ENCODE measurements around the gene ODC1. TPM values are rescaled to one million over a fixed set of nuclear protein-coding genes. Genes with fewer than 3 reads are reported as not detected.

The ODC1 gene
- total RNA-seq, 1 experiment from 2014 or later: 231 TPM

DNA sequence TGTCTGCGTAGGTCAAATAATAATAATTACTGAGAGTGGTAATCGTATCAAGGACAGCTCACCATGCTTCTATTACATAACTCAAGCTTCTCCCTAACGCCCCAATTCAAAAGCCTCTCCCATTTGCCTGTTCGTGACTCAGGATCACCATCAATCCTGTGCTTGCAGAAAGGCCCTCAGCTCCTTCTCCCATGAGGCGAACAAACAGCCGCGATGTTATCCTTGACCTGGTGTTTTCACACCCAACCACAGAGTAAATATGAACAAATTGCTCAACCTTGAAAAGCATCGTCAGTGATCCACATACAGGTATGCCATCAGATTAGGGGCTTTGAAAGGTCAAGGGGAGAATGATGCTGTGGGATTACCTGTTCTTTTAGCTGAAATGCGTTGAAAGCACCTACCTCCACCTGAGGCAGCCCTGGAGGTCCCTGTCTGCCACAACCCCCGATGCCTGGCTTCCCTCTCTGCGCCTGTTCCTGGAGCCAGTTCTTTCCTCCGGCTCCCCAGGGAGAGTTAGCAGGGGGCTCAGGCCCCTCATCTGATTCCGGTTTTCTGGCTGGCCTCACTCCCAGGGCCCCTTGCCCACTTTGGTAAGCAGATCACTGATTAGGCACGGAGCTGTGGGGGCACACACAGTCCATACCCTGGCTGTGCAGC is 39.1 kb upstream of the ODC1 start (continued):
- TF ChIP-seq, protein P1, sequence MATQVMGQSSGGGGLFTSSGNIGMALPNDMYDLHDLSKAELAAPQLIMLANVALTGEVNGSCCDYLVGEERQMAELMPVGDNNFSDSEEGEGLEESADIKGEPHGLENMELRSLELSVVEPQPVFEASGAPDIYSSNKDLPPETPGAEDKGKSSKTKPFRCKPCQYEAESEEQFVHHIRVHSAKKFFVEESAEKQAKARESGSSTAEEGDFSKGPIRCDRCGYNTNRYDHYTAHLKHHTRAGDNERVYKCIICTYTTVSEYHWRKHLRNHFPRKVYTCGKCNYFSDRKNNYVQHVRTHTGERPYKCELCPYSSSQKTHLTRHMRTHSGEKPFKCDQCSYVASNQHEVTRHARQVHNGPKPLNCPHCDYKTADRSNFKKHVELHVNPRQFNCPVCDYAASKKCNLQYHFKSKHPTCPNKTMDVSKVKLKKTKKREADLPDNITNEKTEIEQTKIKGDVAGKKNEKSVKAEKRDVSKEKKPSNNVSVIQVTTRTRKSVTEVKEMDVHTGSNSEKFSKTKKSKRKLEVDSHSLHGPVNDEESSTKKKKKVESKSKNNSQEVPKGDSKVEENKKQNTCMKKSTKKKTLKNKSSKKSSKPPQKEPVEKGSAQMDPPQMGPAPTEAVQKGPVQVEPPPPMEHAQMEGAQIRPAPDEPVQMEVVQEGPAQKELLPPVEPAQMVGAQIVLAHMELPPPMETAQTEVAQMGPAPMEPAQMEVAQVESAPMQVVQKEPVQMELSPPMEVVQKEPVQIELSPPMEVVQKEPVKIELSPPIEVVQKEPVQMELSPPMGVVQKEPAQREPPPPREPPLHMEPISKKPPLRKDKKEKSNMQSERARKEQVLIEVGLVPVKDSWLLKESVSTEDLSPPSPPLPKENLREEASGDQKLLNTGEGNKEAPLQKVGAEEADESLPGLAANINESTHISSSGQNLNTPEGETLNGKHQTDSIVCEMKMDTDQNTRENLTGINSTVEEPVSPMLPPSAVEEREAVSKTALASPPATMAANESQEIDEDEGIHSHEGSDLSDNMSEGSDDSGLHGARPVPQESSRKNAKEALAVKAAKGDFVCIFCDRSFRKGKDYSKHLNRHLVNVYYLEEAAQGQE (IDR thresholded peaks at IDR 0.05; ENCODE audit: low read depth): no peak
- TF ChIP-seq SIN3A (IDR thresholded peaks at IDR 0.05; ENCODE audit: low read depth) (no peak), YY1 (IDR thresholded peaks at IDR 0.05; ENCODE audit: extremely low read depth, insufficient replicate concordance, low read depth, low read length) (no peak), MAX (IDR thresholded peaks at IDR 0.05) (no peak), JUND (IDR thresholded peaks at IDR 0.05) (no peak)
- TF ChIP-seq, protein P2, sequence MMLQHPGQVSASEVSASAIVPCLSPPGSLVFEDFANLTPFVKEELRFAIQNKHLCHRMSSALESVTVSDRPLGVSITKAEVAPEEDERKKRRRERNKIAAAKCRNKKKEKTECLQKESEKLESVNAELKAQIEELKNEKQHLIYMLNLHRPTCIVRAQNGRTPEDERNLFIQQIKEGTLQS (IDR thresholded peaks at IDR 0.05): no peak

DNA sequence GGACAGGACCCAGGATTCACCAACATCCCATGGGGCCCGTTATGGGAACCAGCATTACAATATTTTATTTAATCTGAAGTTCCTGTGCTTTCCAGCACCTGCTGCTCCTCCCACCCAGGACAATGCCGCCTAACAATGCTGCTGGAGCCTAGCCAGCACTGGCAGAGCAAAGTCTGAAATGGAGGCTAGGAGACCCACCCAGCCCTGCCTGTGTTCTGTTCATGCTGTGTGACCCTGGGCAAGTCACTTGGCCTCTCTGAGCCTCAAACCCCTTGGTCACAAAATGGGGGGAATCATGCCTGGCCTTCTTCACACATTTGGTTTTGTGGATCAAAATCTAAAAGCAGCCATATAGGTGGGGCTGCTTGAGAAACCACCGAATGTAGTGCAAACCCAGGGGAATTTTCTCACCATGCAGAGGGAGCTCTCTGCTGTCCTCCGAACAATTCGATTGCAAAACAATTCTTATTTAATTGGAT is 38.5 kb upstream of the ODC1 start:
- H3K27ac ChIP-seq (ENCODE audit: low read depth, low read length): no peak overlapping the region
- POLR2A ChIA-PET: no interaction called here

More for the DNA sequence above, 38.5 kb upstream of the ODC1 start:
- Histone ChIP-seq H3K4me1 (ENCODE audit: control insufficient read depth in 1 of 2, insufficient read depth in 2 of 2, low read length in 2 of 2) (no peaks in the 10 kb centered on the region), H3K9me2 (ENCODE audit: insufficient read depth) (no peaks in the 10 kb centered on the region), H3K4me2 (ENCODE audit: low read length) (no peak overlapping the region), H3K36me3 (ENCODE audit: control insufficient read depth in 1 of 2, insufficient read depth in 2 of 2, low read length in 2 of 2) (no peaks in the 10 kb centered on the region), H3K9ac (ENCODE audit: low read length) (no peak overlapping the region), H4K20me1 (ENCODE audit: insufficient read depth) (no peaks in the 10 kb centered on the region), H3K79me2 (ENCODE audit: insufficient read depth, low read length) (no peaks in the 10 kb centered on the region), H3K9me3 (ENCODE audit: control insufficient read depth in 1 of 2, insufficient read depth in 1 of 2, low read depth in 1 of 2, low read length in 2 of 2) (no peaks in the 10 kb centered on the region), H3K27me3 (ENCODE audit: insufficient read depth, low read length) (peaks cover 52% of the 10 kb centered on the region), H3K4me3 (replicated peaks in 1 of 2; ENCODE audit: low read depth in 1 of 2, low read length in 2 of 2) (no peak overlapping the region), H2AFZ (ENCODE audit: low read depth, low read length, poor library complexity, severe bottlenecking) (no peak overlapping the region)
- no peak for ATAC-seq
- intact Hi-C loops (cut with micrococcal nuclease): no loop called here
- no TSS peak for BruUV-seq (replicated peaks)
- no peak for DNase-seq (ENCODE audit: low read depth, low spot score)
- no peak for TF ChIP-seq FOSL1 (IDR thresholded peaks at IDR 0.05; ENCODE audit: low read depth)
- no peak for TF ChIP-seq EGR1 (IDR thresholded peaks at IDR 0.05; ENCODE audit: low read depth)
- no peak for TF ChIP-seq MAX (IDR thresholded peaks at IDR 0.05)
- no peak for TF ChIP-seq EZH2phosphoT487 (IDR thresholded peaks at IDR 0.05; ENCODE audit: borderline replicate concordance)
- TF ChIP-seq POLR2A (IDR thresholded peaks at IDR 0.05; ENCODE audit: borderline replicate concordance, extremely low read depth, insufficient read depth, insufficient read length): no peak
- no peak for TF ChIP-seq EZH2 (IDR thresholded peaks at IDR 0.05)
- no peak for TF ChIP-seq ZFX (IDR thresholded peaks at IDR 0.05)
- TF ChIP-seq SP1 (IDR thresholded peaks at IDR 0.05; ENCODE audit: low read depth): no peak
- no peak for TF ChIP-seq SIN3A (IDR thresholded peaks at IDR 0.05; ENCODE audit: low read depth)
- TF ChIP-seq, protein P3, sequence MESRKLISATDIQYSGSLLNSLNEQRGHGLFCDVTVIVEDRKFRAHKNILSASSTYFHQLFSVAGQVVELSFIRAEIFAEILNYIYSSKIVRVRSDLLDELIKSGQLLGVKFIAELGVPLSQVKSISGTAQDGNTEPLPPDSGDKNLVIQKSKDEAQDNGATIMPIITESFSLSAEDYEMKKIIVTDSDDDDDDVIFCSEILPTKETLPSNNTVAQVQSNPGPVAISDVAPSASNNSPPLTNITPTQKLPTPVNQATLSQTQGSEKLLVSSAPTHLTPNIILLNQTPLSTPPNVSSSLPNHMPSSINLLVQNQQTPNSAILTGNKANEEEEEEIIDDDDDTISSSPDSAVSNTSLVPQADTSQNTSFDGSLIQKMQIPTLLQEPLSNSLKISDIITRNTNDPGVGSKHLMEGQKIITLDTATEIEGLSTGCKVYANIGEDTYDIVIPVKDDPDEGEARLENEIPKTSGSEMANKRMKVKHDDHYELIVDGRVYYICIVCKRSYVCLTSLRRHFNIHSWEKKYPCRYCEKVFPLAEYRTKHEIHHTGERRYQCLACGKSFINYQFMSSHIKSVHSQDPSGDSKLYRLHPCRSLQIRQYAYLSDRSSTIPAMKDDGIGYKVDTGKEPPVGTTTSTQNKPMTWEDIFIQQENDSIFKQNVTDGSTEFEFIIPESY (IDR thresholded peaks at IDR 0.05; ENCODE audit: extremely low read depth, insufficient replicate concordance, low read length): no peak
- TF ChIP-seq POLR2AphosphoS5 (IDR thresholded peaks at IDR 0.05; ENCODE audit: low read depth, low read length): no peak
- no peak for TF ChIP-seq CBX3 (IDR thresholded peaks at IDR 0.05; ENCODE audit: low read depth)
- TF ChIP-seq, protein P2 (IDR thresholded peaks at IDR 0.05): no peak
- no peak for TF ChIP-seq TCF7L2 (IDR thresholded peaks at IDR 0.05; ENCODE audit: borderline replicate concordance, extremely low read depth, insufficient read depth, insufficient read length)
- no peak for TF ChIP-seq ELF1 (IDR thresholded peaks at IDR 0.05; ENCODE audit: borderline replicate concordance, low read depth)
- TF ChIP-seq SRF (IDR thresholded peaks at IDR 0.05; ENCODE audit: low read depth): no peak
- TF ChIP-seq JUND (IDR thresholded peaks at IDR 0.05): no peak
- CTCF ChIA-PET: no interaction called here
- RAD21 ChIA-PET (ENCODE audit: low non-redundant PET in 1 of 2, low total read pairs in 2 of 2, uncharacterized antibody in 2 of 2, unreplicated experiment in 2 of 2): no interaction called here
